ENCODE results near the gene CERS4.

The CERS4 gene

DNA sequence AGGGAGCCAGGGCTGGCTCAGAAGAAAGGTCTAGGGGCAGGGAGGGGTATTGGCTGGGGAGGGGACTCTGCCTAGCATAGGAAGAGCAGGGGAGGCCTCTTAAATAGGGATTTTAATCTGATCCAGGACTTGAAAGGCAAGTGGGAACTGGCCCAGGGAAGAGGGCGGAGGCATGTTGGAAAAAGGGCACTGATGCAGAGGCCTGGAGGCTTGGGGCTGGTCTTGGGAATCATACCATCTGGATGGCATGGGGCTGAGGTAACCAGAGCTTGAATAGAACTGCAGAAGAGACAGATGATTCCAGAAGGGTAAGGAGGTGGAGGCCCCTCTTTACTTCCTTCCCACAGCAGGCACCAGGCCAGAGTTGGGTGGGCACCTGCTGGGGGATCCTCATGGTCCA is 29.1 kb downstream of the CERS4 start:
- in situ Hi-C loops (cut with MboI; ENCODE audit: low sequenced_read_pairs, unreplicated experiment): no loop called here
- DNase-seq (ENCODE audit: low spot score): peak; percentile 19

DNA sequence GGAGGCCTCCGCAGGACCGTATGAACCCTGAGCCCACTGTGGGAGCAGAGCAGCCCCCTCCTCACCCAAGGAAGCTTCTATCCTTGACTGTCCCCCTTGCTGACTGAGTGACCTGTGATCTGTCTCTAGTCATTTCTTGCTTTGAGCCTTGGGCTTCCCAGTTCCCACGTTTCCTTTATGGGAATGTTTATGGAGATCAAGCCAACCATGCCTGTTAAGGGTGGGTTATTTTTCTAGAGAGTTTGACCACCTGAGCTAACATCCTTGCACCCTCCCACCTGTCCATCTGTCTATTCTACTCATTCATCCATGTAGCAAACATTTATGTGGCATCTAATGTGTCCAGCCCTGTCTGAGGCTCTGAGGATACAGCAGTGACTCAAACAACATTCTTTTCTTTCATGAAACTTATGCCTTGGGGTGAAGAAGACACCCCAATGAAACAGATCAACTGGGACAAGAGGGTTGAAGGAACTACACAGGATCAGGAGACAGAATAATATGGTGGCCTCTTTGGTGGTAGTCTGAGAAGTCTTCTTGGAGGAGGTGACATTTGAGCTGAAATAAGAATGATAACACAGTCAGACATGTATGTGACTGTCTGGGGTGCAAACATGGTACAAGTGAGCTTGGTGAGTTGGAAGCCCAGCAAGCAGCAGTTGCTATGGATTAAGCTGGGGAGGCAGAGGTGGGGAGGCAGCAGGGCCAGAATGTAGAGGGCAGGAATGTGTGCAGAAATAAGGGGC is 30.5 kb downstream of the CERS4 start:
- in situ Hi-C loops (cut with MboI; ENCODE audit: low sequenced_read_pairs, unreplicated experiment): no loop called here
- TF ChIP-seq, protein P1, sequence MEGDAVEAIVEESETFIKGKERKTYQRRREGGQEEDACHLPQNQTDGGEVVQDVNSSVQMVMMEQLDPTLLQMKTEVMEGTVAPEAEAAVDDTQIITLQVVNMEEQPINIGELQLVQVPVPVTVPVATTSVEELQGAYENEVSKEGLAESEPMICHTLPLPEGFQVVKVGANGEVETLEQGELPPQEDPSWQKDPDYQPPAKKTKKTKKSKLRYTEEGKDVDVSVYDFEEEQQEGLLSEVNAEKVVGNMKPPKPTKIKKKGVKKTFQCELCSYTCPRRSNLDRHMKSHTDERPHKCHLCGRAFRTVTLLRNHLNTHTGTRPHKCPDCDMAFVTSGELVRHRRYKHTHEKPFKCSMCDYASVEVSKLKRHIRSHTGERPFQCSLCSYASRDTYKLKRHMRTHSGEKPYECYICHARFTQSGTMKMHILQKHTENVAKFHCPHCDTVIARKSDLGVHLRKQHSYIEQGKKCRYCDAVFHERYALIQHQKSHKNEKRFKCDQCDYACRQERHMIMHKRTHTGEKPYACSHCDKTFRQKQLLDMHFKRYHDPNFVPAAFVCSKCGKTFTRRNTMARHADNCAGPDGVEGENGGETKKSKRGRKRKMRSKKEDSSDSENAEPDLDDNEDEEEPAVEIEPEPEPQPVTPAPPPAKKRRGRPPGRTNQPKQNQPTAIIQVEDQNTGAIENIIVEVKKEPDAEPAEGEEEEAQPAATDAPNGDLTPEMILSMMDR (IDR thresholded peaks at IDR 0.05; ENCODE audit: borderline replicate concordance, control extremely low read depth, extremely low read depth, insufficient read depth, missing control alignments): no peak
- peak; percentile 25 for DNase-seq (ENCODE audit: low spot score)

More for the DNA sequence above, 29.1 kb downstream of the CERS4 start:
- TF ChIP-seq, protein P1 (IDR thresholded peaks at IDR 0.05; ENCODE audit: borderline replicate concordance, control extremely low read depth, extremely low read depth, insufficient read depth, missing control alignments): no peak

DNA sequence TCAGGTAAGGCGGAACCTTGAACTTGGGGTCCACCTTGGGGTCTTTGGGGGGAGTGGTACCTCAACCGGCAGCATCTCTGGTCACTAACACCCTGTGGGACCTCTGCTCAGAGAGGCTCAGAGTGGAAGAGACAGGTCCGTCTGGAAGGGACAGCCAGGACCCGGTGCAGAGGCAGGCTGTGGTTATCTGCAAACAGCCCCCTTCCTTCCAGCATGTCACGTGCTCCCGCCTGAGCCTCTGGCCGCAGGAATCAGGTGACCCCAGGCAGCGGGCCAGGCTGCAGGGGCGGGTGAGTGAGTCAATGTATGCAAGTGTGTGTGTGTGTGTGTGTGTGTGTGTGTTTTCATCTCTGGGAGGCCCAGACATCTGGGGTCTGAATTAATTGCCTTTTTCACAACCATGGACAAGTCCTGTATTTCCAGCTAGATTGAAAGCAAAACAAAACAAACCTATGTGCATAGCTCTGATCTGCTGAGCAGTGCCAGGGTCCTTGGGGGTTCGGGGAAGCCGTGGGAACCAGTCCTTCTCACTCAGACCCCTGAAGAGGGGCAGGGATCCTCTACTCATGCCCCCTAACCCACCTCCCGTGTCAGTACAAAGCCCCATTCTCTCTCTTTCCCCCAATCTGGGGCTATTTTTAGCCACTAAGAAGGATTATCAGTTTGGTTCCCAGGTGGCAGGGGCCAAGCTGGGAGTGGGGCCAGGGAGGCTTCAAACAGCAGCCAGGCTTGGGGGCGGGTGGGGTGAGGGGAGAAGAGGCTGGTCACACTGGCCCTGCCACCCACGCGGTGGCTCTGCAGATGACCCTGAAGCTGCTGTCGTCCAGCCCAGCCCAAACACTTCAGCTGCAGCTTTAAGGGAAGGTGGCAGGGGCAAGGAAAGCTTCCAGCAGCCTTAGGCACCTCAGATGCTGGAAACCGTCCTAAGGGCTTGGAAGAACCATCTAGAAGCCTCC is 31.4 kb downstream of the CERS4 start:
- DNase-seq (ENCODE audit: low spot score): peak; percentile 95
- in situ Hi-C loops (cut with MboI; ENCODE audit: low sequenced_read_pairs, unreplicated experiment): no loop called here
- TF ChIP-seq, protein P1 (IDR thresholded peaks at IDR 0.05; ENCODE audit: borderline replicate concordance, control extremely low read depth, extremely low read depth, insufficient read depth, missing control alignments): no peak

DNA sequence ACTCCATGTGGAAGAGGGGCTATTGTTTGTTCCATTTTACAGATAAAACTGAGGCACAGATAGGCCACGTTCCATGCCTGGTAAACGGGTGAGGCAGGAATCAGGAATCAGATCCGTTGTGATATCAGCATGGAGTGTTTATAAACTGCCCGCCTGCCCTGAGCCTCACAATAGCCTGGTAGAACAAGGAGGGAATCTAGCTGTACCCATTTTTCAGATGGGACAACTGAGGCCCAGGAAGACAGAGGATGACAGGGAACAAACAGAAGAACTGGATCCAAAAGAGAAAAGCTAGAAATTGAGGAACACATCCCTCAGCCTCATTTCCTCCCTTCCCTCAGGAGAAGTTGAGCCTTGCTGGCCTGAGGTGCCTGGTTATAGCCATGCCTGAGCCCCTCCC is 32.5 kb downstream of the CERS4 start:
- in situ Hi-C loops (cut with MboI; ENCODE audit: low sequenced_read_pairs, unreplicated experiment): no loop called here
- TF ChIP-seq, protein P1 (IDR thresholded peaks at IDR 0.05; ENCODE audit: borderline replicate concordance, control extremely low read depth, extremely low read depth, insufficient read depth, missing control alignments): no peak

DNA sequence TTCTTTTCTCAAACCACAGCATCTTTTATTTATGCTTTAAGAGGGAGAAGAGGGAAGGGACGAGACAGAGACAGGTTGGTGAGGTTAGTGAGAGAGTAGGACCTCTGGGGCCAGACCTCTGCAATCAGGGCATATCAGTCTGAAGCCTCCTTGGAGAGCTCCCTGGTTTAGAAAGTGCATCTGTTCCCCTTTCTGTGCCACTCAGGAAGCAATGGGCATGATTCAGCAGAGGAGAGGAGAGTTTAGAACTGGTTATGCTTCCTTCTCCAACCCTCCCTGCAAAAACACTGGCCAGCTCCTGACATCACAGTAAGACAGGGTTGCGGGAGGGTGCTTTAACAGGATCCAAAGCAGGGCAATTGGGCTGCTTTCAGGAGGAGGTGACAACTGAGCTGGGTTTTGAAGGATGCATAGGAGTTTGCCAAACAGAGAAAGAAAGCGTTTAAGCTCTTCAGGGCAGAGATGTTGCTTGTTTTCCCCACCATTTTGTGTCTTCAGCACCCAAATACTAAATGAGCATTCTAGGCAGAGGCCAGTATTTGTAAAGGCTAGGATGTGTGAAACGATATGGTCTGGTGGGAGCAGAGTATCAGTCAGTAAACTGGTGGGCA is 33.1 kb downstream of the CERS4 start:
- in situ Hi-C loops (cut with MboI; ENCODE audit: low sequenced_read_pairs, unreplicated experiment): no loop called here
- TF ChIP-seq, protein P1 (IDR thresholded peaks at IDR 0.05; ENCODE audit: borderline replicate concordance, control extremely low read depth, extremely low read depth, insufficient read depth, missing control alignments): no peak
- DNase-seq (ENCODE audit: low spot score): no peak

More for the DNA sequence above, 32.5 kb downstream of the CERS4 start:
- no peak for DNase-seq (ENCODE audit: low spot score)

- in situ Hi-C loops (cut with MboI; ENCODE audit: low sequenced_read_pairs, unreplicated experiment): no loop called here
These were observed 34.0 kb downstream of the CERS4 start for GRCh38 chr19:8243146-8243545.

More at GRCh38 chr19:8243146-8243545, 34.0 kb downstream of the CERS4 start:
- DNase-seq (ENCODE audit: low spot score): no peak
- TF ChIP-seq, protein P1 (IDR thresholded peaks at IDR 0.05; ENCODE audit: borderline replicate concordance, control extremely low read depth, extremely low read depth, insufficient read depth, missing control alignments): no peak
